Kidney epithelial cell (primary cell): ENCODE data around the gene FGF21. TPM values are rescaled to one million over a fixed set of nuclear protein-coding genes. Genes with fewer than 3 reads are reported as not detected.

Experiments used
- DNase-seq: peaks from one replicate; pipeline ENCODE4 v3.0.0-alpha.2; 2010; ENCODE audit warnings: low read depth
- H3K27me3 ChIP-seq: 2 replicates; pipeline ENCODE4 v1.6.0; 2011; ENCODE audit warnings: low read length; ENCODE audit not compliant: control insufficient read depth, insufficient read depth
- H3K36me3 ChIP-seq: 2 replicates; pipeline ENCODE4 v1.5.1; 2011; ENCODE audit warnings: low read length; ENCODE audit not compliant: control insufficient read depth, insufficient read depth
- H3K4me3 ChIP-seq: 2 replicates; pipeline ENCODE4 v1.5.1; 2011; ENCODE audit warnings: low read depth, mild to moderate bottlenecking, control low read depth, low read length
- total RNA-seq: library from RNA; depleted of rRNA; stranded (reverse); fragments of >200 nt; gene quantifications from 2 replicates; pipeline ENCODE4 v1.2.3, GENCODE V29; 2015
- TF ChIP-seq, protein P1 (sequence below): IDR thresholded peaks from 2 replicates; pipeline ENCODE4 v1.5.1; 2011; ENCODE audit warnings: mild to moderate bottlenecking, moderate library complexity, low read length, control low read depth, inconsistent platforms; ENCODE audit not compliant: insufficient read depth, poor library complexity, severe bottlenecking

FGF21 gene, protein sequence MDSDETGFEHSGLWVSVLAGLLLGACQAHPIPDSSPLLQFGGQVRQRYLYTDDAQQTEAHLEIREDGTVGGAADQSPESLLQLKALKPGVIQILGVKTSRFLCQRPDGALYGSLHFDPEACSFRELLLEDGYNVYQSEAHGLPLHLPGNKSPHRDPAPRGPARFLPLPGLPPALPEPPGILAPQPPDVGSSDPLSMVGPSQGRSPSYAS
- 0.13 TPM in 1 of 2 replicates, not detected in the other for total RNA-seq

DNA sequence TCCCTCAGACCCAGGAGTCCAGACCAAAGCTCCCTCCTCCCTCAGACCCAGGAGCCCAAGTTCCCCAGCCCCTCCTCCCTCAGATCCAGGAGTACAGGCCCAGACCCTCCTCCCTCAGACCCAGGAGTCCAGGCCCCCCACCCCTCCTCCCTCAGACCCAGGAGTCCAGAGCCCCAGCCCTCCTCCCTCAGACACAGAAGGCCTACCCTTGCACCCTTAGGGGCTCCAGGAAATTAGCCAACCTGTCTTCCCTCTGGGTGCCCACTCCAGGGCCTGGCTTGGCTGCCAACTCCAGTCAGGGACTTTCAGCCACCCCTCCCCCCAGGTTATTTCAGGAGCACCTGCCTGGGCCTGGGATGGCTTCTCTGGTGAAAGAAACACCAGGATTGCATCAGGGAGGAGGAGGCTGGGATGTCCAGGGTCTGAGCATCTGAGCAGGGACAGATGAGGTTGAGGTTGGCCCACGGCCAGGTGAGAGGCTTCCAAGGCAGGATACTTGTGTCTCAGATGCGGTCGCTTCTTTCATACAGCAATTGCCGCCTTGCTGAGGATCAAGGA, at the start of gene FGF21:
Gene FGF21 (plus strand): TSS at position 441 of the 558 bp plus-strand sequence. CDS start 713 bp downstream, outside the sequence.
- DNase-seq, result no peak
- H3K4me3 ChIP-seq, result no peak within 1 kb of the TSS
- peaks cover 5% of the 10 kb centered on the region for H3K27me3 ChIP-seq
- TF ChIP-seq, protein P1, sequence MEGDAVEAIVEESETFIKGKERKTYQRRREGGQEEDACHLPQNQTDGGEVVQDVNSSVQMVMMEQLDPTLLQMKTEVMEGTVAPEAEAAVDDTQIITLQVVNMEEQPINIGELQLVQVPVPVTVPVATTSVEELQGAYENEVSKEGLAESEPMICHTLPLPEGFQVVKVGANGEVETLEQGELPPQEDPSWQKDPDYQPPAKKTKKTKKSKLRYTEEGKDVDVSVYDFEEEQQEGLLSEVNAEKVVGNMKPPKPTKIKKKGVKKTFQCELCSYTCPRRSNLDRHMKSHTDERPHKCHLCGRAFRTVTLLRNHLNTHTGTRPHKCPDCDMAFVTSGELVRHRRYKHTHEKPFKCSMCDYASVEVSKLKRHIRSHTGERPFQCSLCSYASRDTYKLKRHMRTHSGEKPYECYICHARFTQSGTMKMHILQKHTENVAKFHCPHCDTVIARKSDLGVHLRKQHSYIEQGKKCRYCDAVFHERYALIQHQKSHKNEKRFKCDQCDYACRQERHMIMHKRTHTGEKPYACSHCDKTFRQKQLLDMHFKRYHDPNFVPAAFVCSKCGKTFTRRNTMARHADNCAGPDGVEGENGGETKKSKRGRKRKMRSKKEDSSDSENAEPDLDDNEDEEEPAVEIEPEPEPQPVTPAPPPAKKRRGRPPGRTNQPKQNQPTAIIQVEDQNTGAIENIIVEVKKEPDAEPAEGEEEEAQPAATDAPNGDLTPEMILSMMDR, result no peak
- no peaks in the 10 kb centered on the region for H3K36me3 ChIP-seq

DNA sequence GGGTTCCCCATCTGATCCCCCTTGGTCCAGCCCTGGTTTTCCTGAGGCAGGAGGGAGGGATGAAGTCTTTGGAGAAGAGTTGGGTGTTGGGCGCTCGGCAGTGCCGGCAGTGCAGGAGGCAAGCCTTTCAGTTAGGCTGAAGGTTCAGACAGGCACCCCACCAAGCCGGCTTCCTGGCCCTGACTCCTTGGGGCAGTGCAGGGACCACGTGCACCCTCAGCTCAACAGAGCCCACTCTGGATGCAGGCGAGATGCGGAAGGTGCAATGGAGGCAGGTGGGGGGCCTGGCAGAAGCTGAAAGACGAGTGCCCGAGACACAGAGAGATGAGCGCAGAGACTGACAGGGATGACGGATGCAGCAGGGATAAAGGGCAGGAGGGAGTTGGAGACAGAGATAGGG, 46.9 kb upstream of the FGF21 start:
- TF ChIP-seq, protein P1, result no peak
- H3K4me3 ChIP-seq, result no peak overlapping the region
- H3K27me3 ChIP-seq, result no peaks in the 10 kb centered on the region
- H3K36me3 ChIP-seq, result no peaks in the 10 kb centered on the region
- no peak for DNase-seq

DNA sequence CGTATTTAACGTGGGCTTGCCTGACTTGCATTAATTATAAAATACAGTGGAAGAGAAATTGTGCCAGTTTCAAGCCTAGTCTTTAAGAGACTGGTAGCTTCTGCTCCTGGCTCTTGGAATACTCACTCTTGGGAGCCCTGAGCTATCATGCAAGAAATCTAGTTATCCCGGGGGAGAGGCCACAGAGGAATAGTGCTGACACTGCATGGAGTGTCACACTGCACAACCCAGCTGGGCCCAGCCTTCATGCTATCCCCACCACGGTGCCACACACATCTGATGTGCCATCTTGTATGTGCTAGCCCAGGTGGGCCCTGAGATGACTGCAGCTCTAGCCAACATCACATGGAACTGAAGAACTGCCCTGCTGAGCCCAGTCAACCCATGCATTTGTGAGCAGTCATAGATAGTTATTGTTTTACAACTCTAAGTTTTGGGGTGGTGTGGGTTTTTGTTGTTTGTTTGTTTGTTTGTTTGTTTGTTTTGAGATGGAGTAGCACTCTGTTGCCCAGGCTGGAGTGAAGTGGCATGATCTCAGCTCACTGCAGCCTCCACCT, 44.1 kb upstream of the FGF21 start:
- no peaks in the 10 kb centered on the region for H3K36me3 ChIP-seq
- H3K4me3 ChIP-seq, result no peak overlapping the region
- DNase-seq, result no peak
- TF ChIP-seq, protein P1, result no peak
- H3K27me3 ChIP-seq, result no peaks in the 10 kb centered on the region

DNA sequence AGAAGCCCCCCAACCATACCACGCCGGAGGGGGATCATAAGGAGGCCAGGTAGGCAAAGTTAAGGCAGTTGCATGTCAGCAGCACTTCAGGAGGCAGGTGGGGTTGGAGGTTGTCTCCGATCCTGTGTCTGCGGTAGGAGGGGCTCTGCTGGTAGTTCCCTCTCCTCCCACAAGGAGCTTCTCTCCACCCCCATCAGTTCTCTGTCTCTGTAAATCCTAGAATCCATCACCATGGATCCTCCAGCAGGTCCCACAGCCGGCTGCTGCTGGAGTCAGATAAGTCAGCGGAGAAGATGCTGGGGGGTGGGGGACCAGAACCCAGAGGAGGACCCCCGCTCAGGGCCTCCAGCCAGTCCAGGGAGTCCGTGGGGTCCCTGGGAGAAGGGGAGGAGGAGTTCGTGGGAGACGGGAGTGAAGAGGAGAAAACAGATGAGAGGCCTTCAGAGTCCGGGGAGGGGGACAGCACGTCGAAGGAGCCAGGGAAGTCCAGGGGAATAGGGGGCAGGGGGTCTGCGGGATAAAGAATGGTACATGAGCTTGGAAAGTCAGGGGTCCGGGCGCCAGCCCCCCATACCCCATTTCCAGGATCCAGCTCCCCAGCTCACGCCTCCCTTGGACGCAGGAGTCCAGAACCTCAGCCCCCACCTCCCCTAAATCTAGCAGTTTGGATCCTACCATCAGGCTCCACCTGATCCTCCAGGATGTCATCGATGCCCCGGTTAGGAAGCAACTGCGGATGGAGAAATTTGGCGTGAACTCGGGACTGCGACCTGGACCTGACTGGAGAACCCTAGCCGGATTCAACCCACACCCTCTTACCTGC, 42.1 kb upstream of the FGF21 start:
- Histone ChIP-seq H3K36me3 (no peaks in the 10 kb centered on the region), H3K4me3 (peak overlapping the region; percentile 83), H3K27me3 (no peaks in the 10 kb centered on the region)
- DNase-seq, result no peak
- TF ChIP-seq, protein P1, result peak; percentile 36

DNA sequence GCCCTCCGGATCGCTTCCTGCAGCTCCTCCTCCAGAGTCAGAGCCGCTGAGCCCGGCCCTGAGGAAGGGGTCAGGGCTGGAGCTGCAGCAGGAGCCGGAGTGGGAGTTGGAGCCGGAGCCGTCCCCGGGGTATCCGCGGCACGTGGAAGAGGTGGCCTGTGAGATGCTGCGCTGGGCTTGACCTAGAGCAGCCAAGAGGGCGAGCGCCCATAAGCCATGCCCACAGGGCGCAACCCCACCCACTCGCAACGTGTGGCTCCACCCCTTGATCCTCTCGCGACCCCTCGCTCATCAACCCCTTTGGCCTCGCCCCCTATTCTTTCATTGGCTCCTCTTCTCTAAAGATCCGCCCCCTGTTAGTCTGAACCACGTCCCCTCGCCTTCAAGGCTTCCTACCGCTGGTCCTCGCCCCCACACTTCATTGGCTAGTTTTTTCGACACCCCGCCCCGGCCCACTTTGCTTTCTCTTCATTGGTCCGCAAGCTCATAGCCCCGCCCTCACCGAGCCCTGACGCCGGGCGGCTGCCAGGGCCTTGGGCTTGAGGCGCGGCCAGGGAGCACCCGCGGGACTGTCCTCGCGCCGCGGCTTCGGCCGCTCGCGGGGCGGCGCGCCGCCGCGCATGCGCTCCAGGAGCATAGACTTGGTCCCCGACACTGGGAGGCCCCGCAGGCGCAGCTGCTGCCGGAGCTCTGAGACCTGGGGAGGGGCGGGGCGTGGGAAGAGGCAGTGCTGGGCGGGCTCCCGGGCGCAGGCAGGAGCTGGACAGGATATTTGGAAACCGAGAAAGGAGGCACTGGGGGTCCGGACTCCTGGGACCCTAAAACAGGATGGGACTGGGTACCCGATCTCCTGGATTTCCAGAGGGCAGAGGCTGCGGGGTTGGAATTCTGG, 41.2 kb upstream of the FGF21 start:
- TF ChIP-seq, protein P1, result no peak
- peak overlapping the region; percentile 83 for H3K4me3 ChIP-seq
- H3K27me3 ChIP-seq, result no peaks in the 10 kb centered on the region
- DNase-seq, result peak; percentile 97
- no peaks in the 10 kb centered on the region for H3K36me3 ChIP-seq
